Measurements from ENCODE around the gene COL28A1. TPM values are rescaled to one million over a fixed set of nuclear protein-coding genes. Genes with fewer than 3 reads are reported as not detected.
"Not testable (repeated sequence)": the region's sequence is repeated elsewhere in the genome, so short reads cannot be mapped to it uniquely, and the experiment has no call there.

Gene COL28A1
- total RNA-seq, 1 experiment from 2014 or later, result not detected

GRCh38 chr7:7495171-7495570 is 40.5 kb downstream of the COL28A1 start:
- Histone ChIP-seq H3K4me3 (no peak overlapping the region), H3K4me1 (replicated peaks) (peaks cover 10% of the 10 kb centered on the region), H3K9me3 (replicated peaks) (no peaks in the 10 kb centered on the region), H3K27ac (no peak overlapping the region), H3K36me3 (no peaks in the 10 kb centered on the region), H3K27me3 (replicated peaks) (no peaks in the 10 kb centered on the region)
- no peak for DNase-seq (ENCODE audit: low read depth in 1 of 2, low spot score in 2 of 2)

GRCh38 chr7:7491044-7491443 is 44.6 kb downstream of the COL28A1 start:
- Histone ChIP-seq H3K9me3 (replicated peaks) (no peaks in the 10 kb centered on the region), H3K27me3 (replicated peaks) (no peaks in the 10 kb centered on the region), H3K4me3 (no peak overlapping the region), H3K4me1 (replicated peaks) (peaks cover 10% of the 10 kb centered on the region), H3K36me3 (no peaks in the 10 kb centered on the region), H3K27ac (no peak overlapping the region)
- DNase-seq (ENCODE audit: low read depth in 1 of 2, low spot score in 2 of 2), result no peak

- Histone ChIP-seq H3K4me1 (replicated peaks) (peaks cover 10% of the 10 kb centered on the region), H3K27ac (no peak overlapping the region), H3K27me3 (replicated peaks) (no peaks in the 10 kb centered on the region), H3K9me3 (replicated peaks) (no peaks in the 10 kb centered on the region), H3K36me3 (no peaks in the 10 kb centered on the region), H3K4me3 (no peak overlapping the region)
- no peak for DNase-seq (ENCODE audit: low read depth in 1 of 2, low spot score in 2 of 2)
Measured at GRCh38 chr7:7490003-7490402, 45.7 kb downstream of the COL28A1 start.

GRCh38 chr7:7489546-7489945 is 46.1 kb downstream of the COL28A1 start:
- DNase-seq (ENCODE audit: low read depth in 1 of 2, low spot score in 2 of 2), result no peak
- no peaks in the 10 kb centered on the region for H3K27me3 ChIP-seq (replicated peaks)
- no peak overlapping the region for H3K4me3 ChIP-seq
- H3K4me1 ChIP-seq (replicated peaks), result peaks cover 10% of the 10 kb centered on the region
- no peak overlapping the region for H3K27ac ChIP-seq
- H3K36me3 ChIP-seq, result no peaks in the 10 kb centered on the region
- H3K9me3 ChIP-seq (replicated peaks), result no peaks in the 10 kb centered on the region

- no peak overlapping the region for H3K27ac ChIP-seq
- no peaks in the 10 kb centered on the region for H3K27me3 ChIP-seq (replicated peaks)
- H3K9me3 ChIP-seq (replicated peaks), result no peaks in the 10 kb centered on the region
- H3K4me3 ChIP-seq, result no peak overlapping the region
- no peaks in the 10 kb centered on the region for H3K36me3 ChIP-seq
- no peaks in the 10 kb centered on the region for H3K4me1 ChIP-seq (replicated peaks)
- no peak for DNase-seq (ENCODE audit: low read depth in 1 of 2, low spot score in 2 of 2)
Measured at GRCh38 chr7:7486362-7486761, 49.3 kb downstream of the COL28A1 start.

GRCh38 chr7:7484072-7484471 is 51.6 kb downstream of the COL28A1 start:
- Histone ChIP-seq H3K4me1 (replicated peaks) (no peaks in the 10 kb centered on the region), H3K9me3 (replicated peaks) (no peaks in the 10 kb centered on the region), H3K36me3 (no peaks in the 10 kb centered on the region), H3K4me3 (no peak overlapping the region), H3K27me3 (replicated peaks) (no peaks in the 10 kb centered on the region), H3K27ac (no peak overlapping the region)
- no peak for DNase-seq (ENCODE audit: low read depth in 1 of 2, low spot score in 2 of 2)

- Histone ChIP-seq H3K9me3 (replicated peaks) (no peaks in the 10 kb centered on the region), H3K4me1 (replicated peaks) (no peaks in the 10 kb centered on the region), H3K4me3 (no peak overlapping the region), H3K27ac (no peak overlapping the region), H3K36me3 (no peaks in the 10 kb centered on the region), H3K27me3 (replicated peaks) (no peaks in the 10 kb centered on the region)
- no peak for DNase-seq (ENCODE audit: low read depth in 1 of 2, low spot score in 2 of 2)
Measured at GRCh38 chr7:7481802-7482201, 53.9 kb downstream of the COL28A1 start.

GRCh38 chr7:7479275-7479805 is 56.3 kb downstream of the COL28A1 start:
- no peaks in the 10 kb centered on the region for H3K4me1 ChIP-seq (replicated peaks)
- no peak for DNase-seq (ENCODE audit: low read depth in 1 of 2, low spot score in 2 of 2)
- no peak overlapping the region for H3K4me3 ChIP-seq
- no peaks in the 10 kb centered on the region for H3K9me3 ChIP-seq (replicated peaks)
- no peaks in the 10 kb centered on the region for H3K27me3 ChIP-seq (replicated peaks)
- H3K36me3 ChIP-seq, result no peaks in the 10 kb centered on the region
- H3K27ac ChIP-seq, result no peak overlapping the region

GRCh38 chr7:7478569-7478968 is 57.1 kb downstream of the COL28A1 start:
- H3K4me1 ChIP-seq (replicated peaks), result no peaks in the 10 kb centered on the region
- DNase-seq (ENCODE audit: low read depth in 1 of 2, low spot score in 2 of 2), result no peak
- no peaks in the 10 kb centered on the region for H3K27me3 ChIP-seq (replicated peaks)
- no peaks in the 10 kb centered on the region for H3K9me3 ChIP-seq (replicated peaks)
- no peak overlapping the region for H3K4me3 ChIP-seq
- H3K27ac ChIP-seq, result no peak overlapping the region
- H3K36me3 ChIP-seq, result no peaks in the 10 kb centered on the region

- not testable (repeated sequence) for H3K4me3 ChIP-seq; DNase-seq (ENCODE audit: low read depth in 1 of 2, low spot score in 2 of 2); H3K27ac ChIP-seq; H3K27me3 ChIP-seq (replicated peaks); H3K4me1 ChIP-seq (replicated peaks); H3K9me3 ChIP-seq (replicated peaks); H3K36me3 ChIP-seq
Measured at GRCh38 chr7:7477641-7478040, 58.0 kb downstream of the COL28A1 start.

- H3K27ac ChIP-seq, result no peak overlapping the region
- H3K4me3 ChIP-seq, result no peak overlapping the region
- no peaks in the 10 kb centered on the region for H3K4me1 ChIP-seq (replicated peaks)
- H3K9me3 ChIP-seq (replicated peaks), result no peaks in the 10 kb centered on the region
- H3K36me3 ChIP-seq, result no peaks in the 10 kb centered on the region
- no peak for DNase-seq (ENCODE audit: low read depth in 1 of 2, low spot score in 2 of 2)
- no peaks in the 10 kb centered on the region for H3K27me3 ChIP-seq (replicated peaks)
Measured at GRCh38 chr7:7476381-7476780, 59.3 kb downstream of the COL28A1 start.

- no peaks in the 10 kb centered on the region for H3K4me1 ChIP-seq (replicated peaks)
- H3K9me3 ChIP-seq (replicated peaks), result no peaks in the 10 kb centered on the region
- H3K27me3 ChIP-seq (replicated peaks), result no peaks in the 10 kb centered on the region
- H3K4me3 ChIP-seq, result no peak overlapping the region
- no peaks in the 10 kb centered on the region for H3K36me3 ChIP-seq
- no peak for DNase-seq (ENCODE audit: low read depth in 1 of 2, low spot score in 2 of 2)
- no peak overlapping the region for H3K27ac ChIP-seq
Measured at GRCh38 chr7:7475601-7476000, 60.1 kb downstream of the COL28A1 start.

GRCh38 chr7:7474436-7474835 is 61.2 kb downstream of the COL28A1 start:
- no peak for DNase-seq (ENCODE audit: low read depth in 1 of 2, low spot score in 2 of 2)
- Histone ChIP-seq H3K4me3 (no peak overlapping the region), H3K9me3 (replicated peaks) (no peaks in the 10 kb centered on the region), H3K4me1 (replicated peaks) (no peaks in the 10 kb centered on the region), H3K36me3 (no peaks in the 10 kb centered on the region), H3K27me3 (replicated peaks) (no peaks in the 10 kb centered on the region), H3K27ac (no peak overlapping the region)

GRCh38 chr7:7464991-7465765 is 70.5 kb downstream of the COL28A1 start:
- not testable (repeated sequence) for H3K4me3 ChIP-seq; H3K9me3 ChIP-seq (replicated peaks); H3K27me3 ChIP-seq (replicated peaks); H3K27ac ChIP-seq; H3K4me1 ChIP-seq (replicated peaks); H3K36me3 ChIP-seq; DNase-seq (ENCODE audit: low read depth in 1 of 2, low spot score in 2 of 2)

GRCh38 chr7:7454000-7454399 is 81.7 kb downstream of the COL28A1 start:
- no peak overlapping the region for H3K4me3 ChIP-seq
- H3K9me3 ChIP-seq (replicated peaks), result no peaks in the 10 kb centered on the region
- no peak overlapping the region for H3K27ac ChIP-seq
- DNase-seq (ENCODE audit: low read depth in 1 of 2, low spot score in 2 of 2), result no peak
- no peaks in the 10 kb centered on the region for H3K27me3 ChIP-seq (replicated peaks)
- H3K36me3 ChIP-seq, result no peaks in the 10 kb centered on the region
- H3K4me1 ChIP-seq (replicated peaks), result no peaks in the 10 kb centered on the region
